HG02678 (cell line): ENCODE measurements around the gene CTRB1.

Experiments
- ATAC-seq: cut with Tn5 transposase; IDR thresholded peaks from one replicate; pipeline ENCODE4 v1.9.1; 2021; ENCODE audit warnings: mild to moderate bottlenecking, moderate library complexity; ENCODE audit not compliant: unreplicated experiment

The CTRB1 gene

GRCh38 chr16:75218256-75219076, at the start of gene CTRB1:
Gene CTRB1, plus strand, starts transcription at chr16:75218988. Its CDS starts 20 bp downstream, at chr16:75219008.
- peak; percentile 72 for ATAC-seq

- ATAC-seq = no peak
Measured at GRCh38 chr16:75169899-75170405, 48.8 kb upstream of the CTRB1 start.

- ATAC-seq = no peak
Measured at GRCh38 chr16:75172578-75172977, 46.2 kb upstream of the CTRB1 start.

- ATAC-seq = no peak
Measured at GRCh38 chr16:75175074-75175473, 43.7 kb upstream of the CTRB1 start.

GRCh38 chr16:75176926-75177325, 41.9 kb upstream of the CTRB1 start:
- ATAC-seq = no peak

GRCh38 chr16:75179208-75179607, 39.6 kb upstream of the CTRB1 start:
- ATAC-seq = no peak

GRCh38 chr16:75181630-75182029, 37.2 kb upstream of the CTRB1 start:
- no peak for ATAC-seq

- no peak for ATAC-seq
Measured at GRCh38 chr16:75188832-75189477, 29.8 kb upstream of the CTRB1 start.

GRCh38 chr16:75189638-75190245, 29.0 kb upstream of the CTRB1 start:
- no peak for ATAC-seq

- ATAC-seq = no peak
Measured at GRCh38 chr16:75192606-75193264, 26.1 kb upstream of the CTRB1 start.

- no peak for ATAC-seq
Measured at GRCh38 chr16:75193265-75193650, 25.5 kb upstream of the CTRB1 start.

GRCh38 chr16:75193730-75194444, 24.9 kb upstream of the CTRB1 start:
- no peak for ATAC-seq

GRCh38 chr16:75195811-75196790, 22.7 kb upstream of the CTRB1 start:
- ATAC-seq = no peak

GRCh38 chr16:75196836-75197235, 22.0 kb upstream of the CTRB1 start:
- no peak for ATAC-seq

- ATAC-seq = no peak
Measured at GRCh38 chr16:75197522-75198134, 21.2 kb upstream of the CTRB1 start.

GRCh38 chr16:75198135-75198600, 20.6 kb upstream of the CTRB1 start:
- no peak for ATAC-seq

GRCh38 chr16:75202069-75202590, 16.7 kb upstream of the CTRB1 start:
- no peak for ATAC-seq

GRCh38 chr16:75203096-75203495, 15.7 kb upstream of the CTRB1 start:
- ATAC-seq = no peak
